Measurements from ENCODE around the gene FKBP8.
A peak's percentile ranks its signal among the peaks of the same experiment; 100 is the strongest.
"Not testable (repeated sequence)": the region's sequence is repeated elsewhere in the genome, so short reads cannot be mapped to it uniquely, and the experiment has no call there.

Gene FKBP8

GRCh38 chr19:18531485-18531884 is 11.9 kb downstream of the FKBP8 start:
- Histone ChIP-seq H3K4me1 (ENCODE audit: control insufficient read depth, insufficient read depth, low read length) (no peaks in the 10 kb centered on the region), H3K4me3 (ENCODE audit: low read depth, low read length) (no peak overlapping the region), H3K9me3 (ENCODE audit: control insufficient read depth, insufficient read depth, low read length) (no peaks in the 10 kb centered on the region), H3K36me3 (ENCODE audit: control insufficient read depth, insufficient read depth, low read length) (peaks cover 30% of the 10 kb centered on the region), H3K27me3 (ENCODE audit: control insufficient read depth, insufficient read depth, low read length) (no peaks in the 10 kb centered on the region), H3K9ac (ENCODE audit: low read depth, low read length) (no peak overlapping the region)

- H3K9me3 ChIP-seq (ENCODE audit: control insufficient read depth, insufficient read depth, low read length) = no peaks in the 10 kb centered on the region
- no peak overlapping the region for H3K9ac ChIP-seq (ENCODE audit: low read depth, low read length)
- no peak overlapping the region for H3K4me3 ChIP-seq (ENCODE audit: low read depth, low read length)
- no peaks in the 10 kb centered on the region for H3K27me3 ChIP-seq (ENCODE audit: control insufficient read depth, insufficient read depth, low read length)
- no peaks in the 10 kb centered on the region for H3K4me1 ChIP-seq (ENCODE audit: control insufficient read depth, insufficient read depth, low read length)
- H3K36me3 ChIP-seq (ENCODE audit: control insufficient read depth, insufficient read depth, low read length) = peaks cover 22% of the 10 kb centered on the region
Observed at GRCh38 chr19:18529782-18530181, 13.6 kb downstream of the FKBP8 start.

GRCh38 chr19:18526316-18526715 is 17.1 kb downstream of the FKBP8 start:
- Histone ChIP-seq H3K4me1 (ENCODE audit: control insufficient read depth, insufficient read depth, low read length) (no peaks in the 10 kb centered on the region), H3K4me3 (ENCODE audit: low read depth, low read length) (no peak overlapping the region), H3K27me3 (ENCODE audit: control insufficient read depth, insufficient read depth, low read length) (no peaks in the 10 kb centered on the region), H3K36me3 (ENCODE audit: control insufficient read depth, insufficient read depth, low read length) (peaks cover 2% of the 10 kb centered on the region), H3K9me3 (ENCODE audit: control insufficient read depth, insufficient read depth, low read length) (no peaks in the 10 kb centered on the region), H3K9ac (ENCODE audit: low read depth, low read length) (no peak overlapping the region)

- H3K4me1 ChIP-seq (ENCODE audit: control insufficient read depth, insufficient read depth, low read length) = peaks cover 5% of the 10 kb centered on the region
- H3K9me3 ChIP-seq (ENCODE audit: control insufficient read depth, insufficient read depth, low read length) = no peaks in the 10 kb centered on the region
- H3K36me3 ChIP-seq (ENCODE audit: control insufficient read depth, insufficient read depth, low read length) = no peaks in the 10 kb centered on the region
- no peaks in the 10 kb centered on the region for H3K27me3 ChIP-seq (ENCODE audit: control insufficient read depth, insufficient read depth, low read length)
- H3K9ac ChIP-seq (ENCODE audit: low read depth, low read length) = no peak overlapping the region
- H3K4me3 ChIP-seq (ENCODE audit: low read depth, low read length) = no peak overlapping the region
Observed at GRCh38 chr19:18523841-18524240, 19.5 kb downstream of the FKBP8 start.

GRCh38 chr19:18522862-18523440 is 20.4 kb downstream of the FKBP8 start:
- H3K4me3 ChIP-seq (ENCODE audit: low read depth, low read length) = peak overlapping the region; percentile 35
- not testable (repeated sequence) for H3K9ac ChIP-seq (ENCODE audit: low read depth, low read length)

GRCh38 chr19:18522124-18522861 is 21.1 kb downstream of the FKBP8 start:
- Histone ChIP-seq H3K4me1 (ENCODE audit: control insufficient read depth, insufficient read depth, low read length) (peaks cover 5% of the 10 kb centered on the region), H3K27me3 (ENCODE audit: control insufficient read depth, insufficient read depth, low read length) (no peaks in the 10 kb centered on the region), H3K36me3 (ENCODE audit: control insufficient read depth, insufficient read depth, low read length) (no peaks in the 10 kb centered on the region), H3K4me3 (ENCODE audit: low read depth, low read length) (peak overlapping the region; percentile 35), H3K9ac (ENCODE audit: low read depth, low read length) (no peak overlapping the region), H3K9me3 (ENCODE audit: control insufficient read depth, insufficient read depth, low read length) (no peaks in the 10 kb centered on the region)

More at GRCh38 chr19:18522862-18523440, 20.4 kb downstream of the FKBP8 start:
- not testable (repeated sequence) for H3K4me1 ChIP-seq (ENCODE audit: control insufficient read depth, insufficient read depth, low read length); H3K27me3 ChIP-seq (ENCODE audit: control insufficient read depth, insufficient read depth, low read length); H3K36me3 ChIP-seq (ENCODE audit: control insufficient read depth, insufficient read depth, low read length); H3K9me3 ChIP-seq (ENCODE audit: control insufficient read depth, insufficient read depth, low read length)

GRCh38 chr19:18521692-18522123 is 21.7 kb downstream of the FKBP8 start, which contains the start of gene ELL:
ELL (minus strand) TSS chr19:18522070; CDS start chr19:18522055, 15 bp downstream.
- H3K9me3 ChIP-seq (ENCODE audit: control insufficient read depth, insufficient read depth, low read length) = no peaks in the 10 kb centered on the region

GRCh38 chr19:18520848-18521691 is 22.3 kb downstream of the FKBP8 start:
- H3K4me1 ChIP-seq (ENCODE audit: control insufficient read depth, insufficient read depth, low read length) = peaks cover 5% of the 10 kb centered on the region
- no peaks in the 10 kb centered on the region for H3K27me3 ChIP-seq (ENCODE audit: control insufficient read depth, insufficient read depth, low read length)
- H3K36me3 ChIP-seq (ENCODE audit: control insufficient read depth, insufficient read depth, low read length) = no peaks in the 10 kb centered on the region
- no peaks in the 10 kb centered on the region for H3K9me3 ChIP-seq (ENCODE audit: control insufficient read depth, insufficient read depth, low read length)
- H3K9ac ChIP-seq (ENCODE audit: low read depth, low read length) = peak overlapping the region; percentile 90
- H3K4me3 ChIP-seq (ENCODE audit: low read depth, low read length) = peak overlapping the region; percentile 89

More at GRCh38 chr19:18521692-18522123, 21.7 kb downstream of the FKBP8 start, which contains the start of gene ELL:
- Histone ChIP-seq H3K9ac (ENCODE audit: low read depth, low read length) (peak within 1 kb of the TSS; percentile 90), H3K4me3 (ENCODE audit: low read depth, low read length) (peak within 1 kb of the TSS; percentile 89), H3K27me3 (ENCODE audit: control insufficient read depth, insufficient read depth, low read length) (no peaks in the 10 kb centered on the region), H3K4me1 (ENCODE audit: control insufficient read depth, insufficient read depth, low read length) (peaks cover 5% of the 10 kb centered on the region), H3K36me3 (ENCODE audit: control insufficient read depth, insufficient read depth, low read length) (no peaks in the 10 kb centered on the region)

- H3K36me3 ChIP-seq (ENCODE audit: control insufficient read depth, insufficient read depth, low read length) = no peaks in the 10 kb centered on the region
- peaks cover 5% of the 10 kb centered on the region for H3K4me1 ChIP-seq (ENCODE audit: control insufficient read depth, insufficient read depth, low read length)
- H3K27me3 ChIP-seq (ENCODE audit: control insufficient read depth, insufficient read depth, low read length) = no peaks in the 10 kb centered on the region
Observed at GRCh38 chr19:18519962-18520847, 23.2 kb downstream of the FKBP8 start.

GRCh38 chr19:18518639-18519038 is 24.7 kb downstream of the FKBP8 start:
- no peaks in the 10 kb centered on the region for H3K36me3 ChIP-seq (ENCODE audit: control insufficient read depth, insufficient read depth, low read length)
- H3K4me3 ChIP-seq (ENCODE audit: low read depth, low read length) = no peak overlapping the region
- no peaks in the 10 kb centered on the region for H3K27me3 ChIP-seq (ENCODE audit: control insufficient read depth, insufficient read depth, low read length)
- no peaks in the 10 kb centered on the region for H3K9me3 ChIP-seq (ENCODE audit: control insufficient read depth, insufficient read depth, low read length)
- H3K4me1 ChIP-seq (ENCODE audit: control insufficient read depth, insufficient read depth, low read length) = peaks cover 5% of the 10 kb centered on the region
- no peak overlapping the region for H3K9ac ChIP-seq (ENCODE audit: low read depth, low read length)

More at GRCh38 chr19:18519962-18520847, 23.2 kb downstream of the FKBP8 start:
- Histone ChIP-seq H3K4me3 (ENCODE audit: low read depth, low read length) (peak overlapping the region; percentile 89), H3K9ac (ENCODE audit: low read depth, low read length) (peak overlapping the region; percentile 19), H3K9me3 (ENCODE audit: control insufficient read depth, insufficient read depth, low read length) (no peaks in the 10 kb centered on the region)

GRCh38 chr19:18517606-18518005 is 25.8 kb downstream of the FKBP8 start:
- Histone ChIP-seq H3K9me3 (ENCODE audit: control insufficient read depth, insufficient read depth, low read length) (no peaks in the 10 kb centered on the region), H3K4me1 (ENCODE audit: control insufficient read depth, insufficient read depth, low read length) (peaks cover 5% of the 10 kb centered on the region), H3K9ac (ENCODE audit: low read depth, low read length) (no peak overlapping the region), H3K4me3 (ENCODE audit: low read depth, low read length) (no peak overlapping the region), H3K27me3 (ENCODE audit: control insufficient read depth, insufficient read depth, low read length) (no peaks in the 10 kb centered on the region), H3K36me3 (ENCODE audit: control insufficient read depth, insufficient read depth, low read length) (no peaks in the 10 kb centered on the region)
